Suprapubic skin (tissue), 4 donors: ENCODE results near the gene NAXD.

ENCODE experiments used
- CTCF ChIP-seq, 2 donors: fragments of 200-600 bp in 1 of 2; fragments of 450-650 bp in 1 of 2; sonication (generic) in 1 of 2; IDR thresholded peaks; one replicate each; pipeline ENCODE4 v1.5.1; 2016 to 2019; ENCODE audit warnings: antibody characterized with exemption in 2 of 2, mild to moderate bottlenecking in 1 of 2, moderate library complexity in 1 of 2
- EP300 ChIP-seq: sonication (generic); formaldehyde crosslinking; IDR thresholded peaks from one replicate; pipeline ENCODE4 v1.6.1; 2017; ENCODE audit warnings: antibody characterized with exemption
- POLR2A ChIP-seq, 2 donors: fragments of 450-650 bp; IDR thresholded peaks; one replicate each; pipeline ENCODE4 v1.6.1; 2017; ENCODE audit warnings: antibody characterized with exemption in 2 of 2, mild to moderate bottlenecking in 2 of 2, moderate library complexity in 2 of 2
- POLR2AphosphoS5 ChIP-seq, 3 donors: sonication (generic); formaldehyde crosslinking; IDR thresholded peaks; one replicate each; pipeline ENCODE4 v1.6.1; 2017; ENCODE audit warnings: antibody characterized with exemption in 3 of 3

- TF ChIP-seq CTCF (IDR thresholded peaks at IDR 0.05), result no peak
- no peak for TF ChIP-seq POLR2AphosphoS5 (IDR thresholded peaks at IDR 0.05)
- no peak for TF ChIP-seq EP300
- TF ChIP-seq POLR2A (IDR thresholded peaks at IDR 0.05), result no peak
These were observed 28.0 kb downstream of the NAXD start for GRCh38 chr13:110643324-110643723.
